ENCODE results near the gene TMEM47.

TMEM47 gene

DNA sequence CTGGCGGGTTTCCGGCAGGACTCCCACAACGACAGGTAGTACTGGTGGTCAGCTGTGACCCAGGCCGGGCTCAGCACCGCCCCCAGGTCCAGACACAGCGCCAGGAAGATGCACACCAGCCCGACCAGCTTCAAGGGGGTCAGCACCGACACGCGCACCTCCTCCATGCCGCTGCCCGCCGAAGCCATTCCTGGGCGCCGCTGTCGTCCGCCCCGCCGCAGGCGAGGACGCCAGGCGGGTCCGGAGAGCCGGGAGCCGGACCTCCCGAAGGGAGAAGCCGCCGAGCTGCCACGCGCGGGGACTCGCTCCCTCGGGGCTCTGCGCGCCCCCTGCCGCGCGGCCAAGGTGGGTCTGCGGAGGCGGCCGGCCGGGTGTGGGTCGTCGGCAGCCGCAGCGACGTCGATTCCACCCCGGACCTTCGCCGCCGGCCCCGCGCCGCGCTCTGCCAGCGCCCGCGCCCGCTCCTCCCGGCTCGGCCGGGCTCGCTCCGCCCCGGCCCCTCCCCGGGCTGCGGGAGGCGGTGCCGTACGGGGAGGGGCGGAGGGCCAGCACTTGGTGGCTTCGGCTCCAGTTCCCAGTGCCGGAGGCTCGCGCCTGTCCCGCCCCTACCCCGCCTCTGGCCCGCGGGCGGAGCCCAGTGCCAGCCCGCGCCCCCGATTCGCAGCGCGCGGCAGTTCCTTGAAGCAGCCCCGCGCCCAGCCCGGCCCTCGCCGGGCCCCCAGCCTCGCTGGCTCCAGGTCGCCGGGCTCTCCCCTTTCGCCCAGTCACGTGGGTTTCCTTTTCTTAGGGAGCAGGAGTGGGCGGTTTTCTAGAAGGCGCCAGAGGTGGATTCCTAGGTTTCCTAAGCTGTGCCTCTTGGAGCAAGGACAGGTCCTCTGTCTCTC lies at the start of gene TMEM47:
Gene TMEM47, minus strand, starts transcription at position 444 of the 884 bp plus-strand sequence. Its CDS starts 256 bp downstream, at position 188.
- DNase-seq (ENCODE audit: low read depth): no peak

DNA sequence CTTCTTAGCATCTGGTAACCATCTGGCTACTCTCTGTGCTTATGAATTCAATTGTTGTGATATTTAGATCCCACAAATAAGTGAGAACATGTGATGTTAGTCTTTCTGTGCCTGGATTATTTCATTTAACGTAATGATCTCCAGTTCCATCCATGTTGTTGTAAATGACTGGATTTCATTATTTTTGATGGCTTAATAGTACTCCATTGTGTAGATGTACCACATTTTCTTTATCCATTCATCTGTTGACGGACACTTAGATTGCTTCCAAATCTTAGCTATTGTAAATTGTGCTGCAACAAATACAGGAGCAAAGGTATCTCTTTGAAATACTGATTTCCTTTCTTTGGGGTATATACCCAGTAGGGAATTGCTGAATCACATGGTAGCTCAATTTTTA lies 30.0 kb upstream of the TMEM47 start:
- DNase-seq (ENCODE audit: low read depth): no peak

DNA sequence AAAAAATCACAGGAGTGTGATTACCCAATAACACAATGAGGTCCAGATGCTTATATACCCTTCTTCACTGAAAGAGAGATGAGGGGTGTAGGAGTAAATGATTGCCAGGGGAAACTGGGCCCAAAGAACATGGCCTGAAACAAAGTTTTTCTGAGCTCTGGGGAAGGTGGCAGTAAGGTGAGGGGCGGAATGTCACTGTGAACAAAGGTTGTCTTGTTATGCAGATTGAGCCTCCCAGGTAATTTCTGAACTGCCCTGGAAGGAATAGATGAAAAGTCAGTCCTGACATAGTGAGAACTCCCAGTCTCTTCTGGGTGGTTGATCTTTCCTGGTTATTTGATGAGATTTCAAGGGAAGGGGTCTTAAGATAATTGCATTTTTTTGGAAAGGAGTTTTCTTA lies 2.5 kb upstream of the TMEM47 start:
- no peak for DNase-seq (ENCODE audit: low read depth)

DNA sequence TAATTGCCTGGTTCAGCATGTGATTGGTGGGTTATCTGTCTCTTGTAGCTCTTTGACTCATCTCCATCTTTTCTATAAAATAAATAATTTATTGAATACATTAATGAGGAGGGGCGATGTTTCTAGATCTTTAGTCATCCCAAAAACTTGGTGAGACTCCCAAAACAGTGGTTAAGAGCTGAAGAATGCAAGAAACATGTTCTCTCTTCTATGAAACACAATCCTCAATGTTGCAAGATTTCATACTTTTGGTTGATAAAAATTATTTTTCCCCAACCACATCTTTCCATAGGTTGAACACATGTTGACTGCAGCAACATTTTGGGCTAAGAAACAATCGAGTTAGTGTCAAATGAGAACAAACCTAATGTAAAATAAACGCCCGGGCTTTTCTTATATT lies 1.2 kb upstream of the TMEM47 start:
- no peak for DNase-seq (ENCODE audit: low read depth)

DNA sequence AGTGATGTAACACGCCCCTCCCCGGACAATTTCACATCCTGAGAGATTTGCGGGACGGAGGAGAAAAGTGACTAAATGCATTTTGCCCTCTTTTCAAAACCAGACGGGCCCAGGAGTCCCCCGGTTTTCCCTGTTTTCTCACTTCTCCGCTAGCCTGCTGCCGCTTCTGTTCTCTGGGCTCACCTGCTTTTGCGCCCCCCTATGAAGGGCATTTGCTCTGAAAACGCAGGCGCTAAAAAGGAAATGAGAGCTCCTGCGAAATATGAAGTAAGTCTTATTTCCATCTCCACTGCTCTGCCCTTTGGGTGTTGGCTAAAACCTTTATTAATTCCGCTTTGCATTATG lies 613 bp upstream of the TMEM47 start:
- no peak for DNase-seq (ENCODE audit: low read depth)

DNA sequence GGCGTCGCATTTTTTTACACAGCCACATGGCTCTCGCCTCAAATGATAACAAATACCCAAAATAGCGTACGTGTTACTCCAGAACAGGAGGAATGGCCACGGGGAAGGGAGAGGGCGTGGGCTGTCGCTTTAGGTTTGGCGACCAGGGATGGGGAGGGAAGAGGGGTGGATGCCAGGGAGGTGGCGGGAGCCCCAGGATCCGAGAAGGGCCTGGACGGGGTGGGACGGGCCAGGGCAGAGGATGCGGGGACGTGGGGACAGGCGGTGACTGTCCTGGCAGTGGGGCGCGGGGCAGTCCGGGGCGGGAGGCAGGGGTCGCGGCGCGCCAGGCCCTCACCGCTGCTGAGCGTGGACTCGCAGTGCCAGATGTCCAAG lies 631 bp downstream of the TMEM47 start:
- DNase-seq (ENCODE audit: low read depth): no peak

DNA sequence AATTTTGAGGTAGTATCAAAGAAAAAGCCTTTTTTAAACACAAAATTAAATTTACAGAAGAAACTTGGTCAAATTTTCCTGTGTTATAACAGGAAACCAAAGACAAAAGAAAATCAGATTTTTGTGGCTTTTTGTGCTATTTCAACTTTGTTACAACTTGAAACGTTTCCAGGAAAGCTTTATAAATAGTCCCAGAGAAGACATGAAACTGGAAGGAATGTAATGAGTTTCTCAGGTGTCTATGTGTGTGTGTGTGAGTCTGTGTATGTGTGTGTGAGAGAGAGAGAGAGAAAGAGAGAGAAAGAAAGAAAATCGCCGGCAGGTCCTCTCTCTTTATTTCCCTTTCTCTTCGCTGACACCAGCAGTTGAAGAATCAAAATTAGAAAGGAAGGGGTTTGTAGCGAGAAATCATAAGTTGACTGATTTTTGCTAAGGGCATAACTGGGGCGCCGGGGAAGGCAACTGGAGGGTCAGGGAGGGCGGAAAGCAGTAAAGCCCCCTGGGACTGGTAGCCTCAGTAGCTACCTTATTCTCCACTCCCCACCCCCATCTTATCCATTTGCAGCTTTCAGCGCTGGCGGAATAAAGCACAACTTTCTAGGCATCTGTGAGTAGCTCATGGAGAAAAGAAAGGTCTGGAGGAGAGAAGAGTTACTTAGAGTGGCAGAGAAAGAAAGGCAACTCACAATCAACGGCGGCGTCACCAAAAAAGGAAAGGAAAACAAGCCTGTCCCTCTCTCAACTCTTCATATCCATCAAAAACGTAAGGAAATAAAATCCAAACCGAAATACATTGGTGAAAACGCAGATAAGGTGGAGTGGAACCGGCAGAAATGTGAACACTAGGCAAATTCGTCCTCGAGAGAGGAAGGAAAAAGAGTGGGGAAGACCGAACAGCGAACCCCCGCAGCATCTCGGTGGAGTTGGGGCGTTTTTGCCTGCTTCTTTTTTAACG lies 1.3 kb downstream of the TMEM47 start:
- DNase-seq (ENCODE audit: low read depth): no peak

DNA sequence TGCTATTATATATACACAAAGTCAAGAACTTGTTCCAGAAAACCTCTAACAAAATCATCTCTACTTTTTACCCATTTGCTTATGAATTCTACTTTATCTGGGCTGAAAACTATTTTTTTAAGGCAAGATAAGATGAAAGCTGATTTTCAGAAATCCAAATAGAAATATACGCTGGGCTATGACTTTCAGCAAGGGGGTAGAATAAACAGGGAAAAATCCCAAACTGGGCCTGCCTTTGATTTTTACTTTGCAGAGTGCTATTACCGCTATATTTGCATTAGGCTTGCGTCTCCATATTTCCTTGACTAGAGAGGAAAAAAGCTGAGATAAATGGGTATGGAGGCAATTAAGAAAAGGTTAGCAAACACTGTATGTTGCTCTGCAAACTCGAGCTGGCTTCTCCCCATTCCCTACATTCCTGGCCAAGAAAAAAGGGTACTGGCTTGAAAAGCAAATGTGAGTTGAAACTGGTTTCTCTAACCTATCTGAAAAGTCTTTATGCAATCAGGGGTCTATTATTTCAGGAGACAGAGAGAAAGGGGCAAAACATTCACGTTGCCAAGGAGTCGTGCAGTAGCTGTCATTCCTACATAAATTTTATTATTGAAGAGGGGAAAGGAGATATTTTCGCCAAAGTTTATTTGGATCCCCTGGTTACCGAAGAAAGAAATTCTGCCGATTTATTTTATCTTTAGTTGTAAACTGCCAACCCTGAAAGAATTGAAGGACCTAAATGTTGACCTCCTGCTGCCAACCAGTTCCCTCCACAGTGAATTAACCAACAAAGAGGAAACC lies 2.2 kb downstream of the TMEM47 start:
- DNase-seq (ENCODE audit: low read depth): no peak

DNA sequence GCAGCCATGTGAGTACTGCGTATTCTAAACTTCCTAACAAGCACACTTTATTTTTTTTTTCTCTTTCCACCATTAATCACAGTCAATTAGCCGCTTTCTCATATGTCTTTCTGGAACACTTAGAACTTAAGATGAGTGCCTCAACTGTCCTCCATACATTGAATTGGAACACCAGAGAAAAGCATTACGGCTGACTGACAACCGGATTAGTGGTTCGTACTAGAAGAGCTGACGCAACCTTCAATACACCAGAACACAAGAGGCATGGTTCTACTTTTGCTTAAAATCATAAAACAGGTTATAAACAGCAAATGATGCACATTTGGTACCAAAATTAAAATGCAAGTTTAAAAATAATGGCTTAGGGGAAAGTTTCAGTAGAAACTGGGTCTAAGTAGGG lies 3.3 kb downstream of the TMEM47 start:
- no peak for DNase-seq (ENCODE audit: low read depth)

DNA sequence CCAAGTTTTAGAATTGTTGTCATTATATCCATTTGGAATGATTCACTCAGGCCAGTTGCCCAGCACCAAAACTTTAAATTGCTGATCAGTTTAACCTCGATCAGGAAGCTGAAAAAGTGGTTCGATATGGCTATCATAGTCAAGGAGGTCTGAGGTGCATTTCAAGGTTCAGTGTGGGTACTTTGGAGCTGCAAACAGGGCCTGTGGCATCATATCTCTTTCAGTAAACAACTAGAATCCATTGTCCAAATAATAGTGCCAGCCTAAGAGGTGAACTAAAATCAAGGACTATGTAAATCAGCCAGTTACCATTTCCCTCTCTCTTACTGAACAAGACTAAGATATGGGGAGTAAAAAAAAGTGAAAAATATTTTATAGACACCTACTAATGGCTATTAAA lies 14.2 kb downstream of the TMEM47 start:
- no peak for DNase-seq (ENCODE audit: low read depth)

DNA sequence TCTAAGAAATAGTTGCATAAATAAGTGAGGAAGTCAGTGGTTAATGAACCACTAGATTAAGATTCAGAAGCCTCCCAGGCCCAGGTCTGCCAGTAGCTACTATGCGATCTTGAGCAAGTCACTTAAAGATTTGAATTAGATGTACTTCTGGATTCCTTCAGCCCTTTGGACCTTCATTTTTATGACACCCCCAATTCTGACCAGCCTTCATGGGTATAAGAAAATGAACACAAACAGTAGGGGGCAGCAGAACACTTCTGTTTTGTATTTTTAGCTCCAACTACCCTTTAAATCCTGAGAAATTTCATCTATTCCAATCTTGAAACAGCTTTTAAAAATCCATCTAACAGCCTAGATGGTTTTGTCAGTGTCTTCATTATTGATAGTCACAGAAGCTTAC lies 19.0 kb downstream of the TMEM47 start:
- no peak for DNase-seq (ENCODE audit: low read depth)

DNA sequence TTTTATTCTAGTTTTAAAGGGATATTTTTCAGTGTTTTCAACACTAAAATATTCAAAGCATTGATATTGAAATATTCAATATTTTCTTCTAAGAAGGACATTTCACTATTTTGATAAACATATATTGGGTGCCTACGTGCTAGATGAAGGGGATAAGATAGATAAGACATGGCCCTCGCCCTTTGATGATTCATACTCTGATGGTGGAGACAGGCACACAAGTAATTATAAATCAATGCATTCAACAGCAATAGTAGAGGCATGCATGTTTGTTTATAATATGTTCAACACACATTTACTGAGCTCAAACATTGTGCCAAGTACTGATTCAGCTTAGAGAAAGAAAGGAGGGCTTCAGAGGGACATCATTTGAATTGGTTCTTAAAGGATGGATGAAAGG lies 22.7 kb downstream of the TMEM47 start:
- DNase-seq (ENCODE audit: low read depth): no peak

DNA sequence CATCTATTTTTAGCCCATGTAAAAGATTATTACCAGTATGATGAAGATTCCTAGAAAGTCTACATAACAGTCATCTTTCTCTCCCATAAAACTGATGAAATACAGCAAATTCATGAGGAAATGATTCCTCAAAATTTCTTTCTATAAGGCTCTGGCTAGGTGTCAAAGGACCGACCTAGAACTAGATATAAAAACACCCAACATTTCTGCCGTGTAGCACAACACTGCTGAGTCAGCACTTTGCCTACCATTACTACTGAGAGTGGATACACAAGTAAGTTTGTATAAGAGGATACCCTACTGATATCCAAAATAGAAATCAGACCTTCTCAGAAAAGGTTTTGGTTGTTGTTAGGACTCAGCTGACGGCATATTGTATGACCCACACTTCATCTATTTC lies 24.7 kb downstream of the TMEM47 start:
- no peak for DNase-seq (ENCODE audit: low read depth)

DNA sequence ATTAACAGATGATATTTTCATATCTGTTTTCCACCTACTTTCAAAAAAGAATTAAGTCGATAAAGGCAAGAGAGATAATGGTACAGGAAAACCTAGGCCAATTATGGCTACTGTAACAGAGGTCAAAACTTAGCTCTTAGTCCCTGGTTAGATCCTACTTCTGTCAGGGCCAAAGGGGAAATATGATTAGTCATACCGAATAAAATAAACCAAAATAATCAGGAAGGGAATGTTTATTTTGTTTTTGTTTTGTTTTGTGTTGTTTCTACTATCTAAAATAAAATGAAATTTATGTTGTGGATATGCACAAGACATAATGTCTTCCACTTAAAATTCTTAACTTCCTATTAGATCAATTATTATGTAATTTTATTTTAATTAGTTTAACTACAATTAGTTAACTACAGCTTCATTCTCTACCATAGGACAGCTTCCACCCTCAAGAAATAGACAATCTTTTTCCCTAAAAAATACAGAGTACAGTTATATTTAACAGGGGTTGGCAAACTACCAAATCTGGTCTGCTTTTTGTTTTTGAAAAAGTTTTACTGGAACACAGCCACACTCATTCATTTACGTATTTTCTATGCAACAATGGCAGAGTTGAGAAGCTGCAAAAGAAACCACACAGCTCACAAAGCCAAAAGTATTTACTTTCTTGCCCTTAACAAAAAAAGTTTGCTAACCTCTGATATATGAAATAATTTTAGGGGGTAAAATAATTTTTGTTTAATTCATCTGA lies 25.4 kb downstream of the TMEM47 start:
- no peak for DNase-seq (ENCODE audit: low read depth)

DNA sequence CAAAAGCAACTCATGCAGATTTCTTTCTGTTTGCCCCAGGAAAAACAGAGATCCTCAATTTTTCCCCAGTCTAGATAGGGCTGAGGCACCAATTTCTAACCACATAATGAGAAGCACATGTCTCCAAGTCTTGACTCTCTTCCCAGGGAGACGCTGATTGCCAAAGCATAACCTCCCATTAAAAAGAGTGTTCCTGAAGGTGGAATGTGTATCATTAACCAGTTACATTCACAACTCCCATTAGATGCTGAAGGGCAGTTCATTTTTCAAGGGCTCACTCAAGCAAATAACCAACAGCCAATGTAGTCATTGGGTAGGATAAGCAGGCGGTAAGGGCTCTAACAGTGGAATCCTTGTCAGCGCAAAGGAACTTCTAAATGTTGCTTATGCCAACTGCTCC lies 27.5 kb downstream of the TMEM47 start:
- DNase-seq (ENCODE audit: low read depth): no peak

DNA sequence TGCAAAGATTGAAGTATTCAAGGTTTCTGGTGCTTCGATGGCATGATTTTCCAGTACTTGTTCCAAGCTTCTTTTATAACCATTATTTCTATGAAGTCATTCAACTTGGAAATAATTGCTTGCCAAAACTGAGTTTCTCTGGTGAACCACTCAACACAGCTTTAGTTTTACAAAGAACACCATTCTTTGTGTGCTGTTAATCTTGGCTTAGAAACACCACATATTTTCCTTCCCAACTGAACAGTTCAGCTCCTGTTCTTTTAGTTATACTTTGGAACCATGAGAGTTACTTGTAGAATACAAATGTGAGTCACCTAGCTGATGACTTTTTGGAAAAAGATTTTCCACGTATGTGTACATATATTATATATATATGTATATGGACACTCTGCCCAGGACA lies 32.7 kb downstream of the TMEM47 start:
- DNase-seq (ENCODE audit: low read depth): no peak

DNA sequence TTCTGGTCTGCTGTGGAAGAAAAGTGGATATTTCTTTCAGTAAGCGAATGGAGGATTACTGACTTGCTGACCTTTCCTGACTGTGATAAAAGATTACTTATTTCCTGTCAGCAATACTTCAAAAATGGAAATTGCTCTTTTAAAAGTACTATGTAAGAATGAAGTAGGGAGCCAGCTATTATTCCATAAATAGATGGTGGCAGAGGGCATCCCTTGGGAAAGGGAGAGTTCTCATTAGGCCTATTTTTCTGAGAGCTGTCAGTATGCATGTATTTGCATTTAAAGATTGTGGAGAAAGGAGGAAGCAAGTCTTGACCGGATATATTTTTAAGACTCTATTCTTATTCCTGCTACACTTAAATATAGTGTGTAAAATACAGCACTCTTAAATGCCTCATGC lies 37.2 kb downstream of the TMEM47 start:
- no peak for DNase-seq (ENCODE audit: low read depth)

DNA sequence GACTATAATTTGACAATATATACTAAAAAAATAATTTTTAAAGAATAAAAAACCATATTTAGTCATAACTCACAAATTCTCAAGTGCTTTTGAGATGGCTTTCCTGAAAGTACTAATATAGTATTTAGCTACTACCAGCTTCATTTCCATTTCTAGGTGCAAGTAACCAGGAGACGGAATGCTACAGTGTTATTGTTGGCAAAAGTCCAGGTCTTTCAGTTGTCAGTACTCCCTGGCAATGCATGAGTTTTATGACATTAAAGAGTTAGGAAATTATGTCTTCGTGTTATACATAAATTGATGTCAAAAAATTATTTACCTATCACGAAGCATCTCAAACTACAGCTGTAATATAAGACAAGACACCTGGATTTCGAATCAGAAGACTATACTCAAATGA lies 45.0 kb downstream of the TMEM47 start:
- DNase-seq (ENCODE audit: low read depth): no peak

DNA sequence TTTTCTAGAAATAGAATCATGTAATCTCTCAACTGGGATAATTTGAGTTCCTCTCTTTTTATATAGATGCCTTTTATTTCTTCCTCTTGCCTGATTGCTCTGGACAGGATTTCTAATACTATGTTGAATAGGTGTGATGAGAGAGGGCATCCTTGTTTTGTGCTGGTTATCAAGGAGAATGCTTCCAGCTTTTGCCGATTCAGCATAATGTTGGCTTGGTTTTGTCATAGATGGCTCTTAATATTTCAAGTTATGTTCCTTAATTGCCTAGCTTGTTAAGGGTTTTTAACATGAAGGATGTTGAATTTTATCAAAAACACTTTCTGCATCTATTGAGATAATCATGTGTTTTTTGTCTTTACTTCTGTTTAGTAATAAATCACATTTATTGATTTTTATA lies 58.7 kb downstream of the TMEM47 start:
- DNase-seq (ENCODE audit: low read depth): no peak

DNA sequence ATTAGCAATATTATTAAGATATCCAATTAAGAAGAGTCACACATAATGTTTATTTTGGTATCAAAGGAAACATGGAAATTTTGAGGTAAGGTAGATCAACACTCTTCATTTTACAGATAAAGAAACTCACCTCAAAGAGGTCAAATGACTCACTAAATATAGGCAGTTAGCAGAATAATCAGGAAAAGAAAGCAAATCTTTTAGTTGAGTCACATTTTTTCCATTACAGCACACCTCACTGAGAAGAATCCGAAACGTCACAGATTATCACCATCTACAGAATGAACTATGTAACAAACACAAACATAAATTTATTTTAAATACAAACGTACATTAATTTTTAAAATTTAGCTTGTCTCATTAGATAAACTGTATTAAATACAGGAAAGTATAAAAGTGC lies 70.1 kb downstream of the TMEM47 start:
- no peak for DNase-seq (ENCODE audit: low read depth)

DNA sequence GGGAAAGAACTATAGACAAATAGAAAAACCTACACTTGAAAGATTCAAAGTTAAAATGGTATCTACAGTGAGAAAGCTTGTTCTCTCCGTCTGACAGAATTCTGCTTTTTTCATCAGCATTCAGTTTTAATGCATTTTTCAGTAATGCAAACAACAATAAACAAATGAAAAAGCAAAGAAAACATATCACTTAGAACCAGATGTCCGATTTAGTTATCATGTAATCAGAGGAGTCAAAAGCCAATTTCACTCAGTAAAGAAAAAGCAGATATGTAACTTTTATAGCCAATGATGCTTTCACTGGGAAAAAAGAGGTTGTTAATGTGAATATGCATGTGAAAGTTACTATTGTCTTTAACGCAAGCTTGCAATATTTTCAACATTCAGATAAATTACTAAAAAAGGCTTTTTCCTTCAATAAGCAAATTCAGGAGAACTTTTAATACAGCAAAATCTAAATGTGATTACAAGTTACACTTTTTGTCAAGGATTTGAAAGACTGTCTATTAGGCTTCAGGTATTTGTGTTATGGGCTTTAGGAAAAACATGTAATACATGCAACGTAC lies 70.7 kb downstream of the TMEM47 start:
- DNase-seq (ENCODE audit: low read depth): no peak

Measured in activated T-helper 1 cell treated with Interleukin-2 at 50 U/mL for 16 hours (primary cell).